ENCODE measurements around the gene SCN5A. TPM values are rescaled to one million over a fixed set of nuclear protein-coding genes. Genes with fewer than 3 reads are reported as not detected.

Gene SCN5A
- total RNA-seq, 1 experiment from 2014 or later, result 13.6 TPM

GRCh38 chr3:38643090-38643489 lies 6.4 kb downstream of the SCN5A start (continued):
- TF ChIP-seq ZNF138 (CRISPR knock-in tag; conservative IDR thresholded peaks at IDR 0.05) (no peak), PRRX2 (CRISPR knock-in tag; IDR thresholded peaks at IDR 0.05) (no peak), RELA (CRISPR knock-in tag; IDR thresholded peaks at IDR 0.05; ENCODE audit: borderline replicate concordance) (no peak), ZNF317 (CRISPR knock-in tag; IDR thresholded peaks at IDR 0.05; ENCODE audit: borderline replicate concordance, low read depth) (no peak)

- Mint-ChIP-seq H3K4me1 (peaks cover 51% of the 10 kb centered on the region), H3K36me3 (no peaks in the 10 kb centered on the region), H3K9me3 (no peaks in the 10 kb centered on the region), H3K4me3 (peak overlapping the region; percentile 55), H3K27ac (no peak overlapping the region), H3K27me3 (ENCODE audit: low read depth) (no peaks in the 10 kb centered on the region)
- DNase-seq (ENCODE audit: low spot score), result no peak
- ChIA-PET CTCF (interaction anchor here (1.0 to 8.9 kb wide), 11 partner anchors 10 to 358 kb away, joined by 3 to 76 read pairs (median 6); no protein-coding TSS in a partner anchor), POLR2A (interaction anchor here (0.9 to 1.1 kb wide), 2 partner anchors 10 to 120 kb away, joined by 3 read pairs; no protein-coding TSS in a partner anchor)
- ATAC-seq, result no peak
- TF ChIP-seq NFATC4 (CRISPR knock-in tag; IDR thresholded peaks at IDR 0.05) (no peak), NR1H2 (CRISPR knock-in tag; IDR thresholded peaks at IDR 0.05) (no peak), USF1 (CRISPR knock-in tag; IDR thresholded peaks at IDR 0.05) (no peak), IRF2 (CRISPR knock-in tag; IDR thresholded peaks at IDR 0.05; ENCODE audit: borderline replicate concordance, low read depth) (no peak), FOXK1 (CRISPR knock-in tag; IDR thresholded peaks at IDR 0.05) (no peak), ATF3 (CRISPR knock-in tag; conservative IDR thresholded peaks at IDR 0.05) (no peak), NR3C1 (CRISPR knock-in tag; conservative IDR thresholded peaks at IDR 0.05; ENCODE audit: low read depth) (no peak), TP53 (CRISPR knock-in tag; IDR thresholded peaks at IDR 0.05) (no peak), JUN (CRISPR knock-in tag; IDR thresholded peaks at IDR 0.05) (no peak)
- TF ChIP-seq, protein P1, sequence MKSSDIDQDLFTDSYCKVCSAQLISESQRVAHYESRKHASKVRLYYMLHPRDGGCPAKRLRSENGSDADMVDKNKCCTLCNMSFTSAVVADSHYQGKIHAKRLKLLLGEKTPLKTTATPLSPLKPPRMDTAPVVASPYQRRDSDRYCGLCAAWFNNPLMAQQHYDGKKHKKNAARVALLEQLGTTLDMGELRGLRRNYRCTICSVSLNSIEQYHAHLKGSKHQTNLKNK (CRISPR knock-in tag; IDR thresholded peaks at IDR 0.05), result no peak
These were observed 7.9 kb downstream of the SCN5A start for GRCh38 chr3:38641461-38642110.

GRCh38 chr3:38640661-38641452 lies 8.6 kb downstream of the SCN5A start:
- peak; percentile 79 for ATAC-seq
- peak; percentile 83 for DNase-seq (ENCODE audit: low spot score)
- ChIA-PET POLR2A (interaction anchor here (0.9 to 1.1 kb wide), 2 partner anchors 9 to 119 kb away, joined by 3 read pairs; no protein-coding TSS in a partner anchor), CTCF (interaction anchor here (1.0 to 8.9 kb wide), 12 partner anchors 10 to 359 kb away, joined by 3 to 76 read pairs (median 6); partner anchors contain the start of gene XYLB)
- Mint-ChIP-seq H3K36me3 (no peaks in the 10 kb centered on the region), H3K4me3 (peak overlapping the region; percentile 55), H3K27me3 (ENCODE audit: low read depth) (no peaks in the 10 kb centered on the region), H3K27ac (no peak overlapping the region), H3K4me1 (peaks cover 51% of the 10 kb centered on the region), H3K9me3 (no peaks in the 10 kb centered on the region)
- TF ChIP-seq ZBTB43 (CRISPR knock-in tag; IDR thresholded peaks at IDR 0.05) (0 out of 2 replicates have a peak, but pooled peaks have one; percentile 35), ETV6 (CRISPR knock-in tag; IDR thresholded peaks at IDR 0.05) (no peak), USF2 (CRISPR knock-in tag; IDR thresholded peaks at IDR 0.05) (0 out of 2 replicates have a peak, but pooled peaks have one; percentile 15), NR2C2 (CRISPR knock-in tag; IDR thresholded peaks at IDR 0.05) (no peak), SP1 (CRISPR knock-in tag; conservative IDR thresholded peaks at IDR 0.05) (0 out of 2 replicates have a peak, but pooled peaks have one; percentile 31)
- TF ChIP-seq, protein P2, sequence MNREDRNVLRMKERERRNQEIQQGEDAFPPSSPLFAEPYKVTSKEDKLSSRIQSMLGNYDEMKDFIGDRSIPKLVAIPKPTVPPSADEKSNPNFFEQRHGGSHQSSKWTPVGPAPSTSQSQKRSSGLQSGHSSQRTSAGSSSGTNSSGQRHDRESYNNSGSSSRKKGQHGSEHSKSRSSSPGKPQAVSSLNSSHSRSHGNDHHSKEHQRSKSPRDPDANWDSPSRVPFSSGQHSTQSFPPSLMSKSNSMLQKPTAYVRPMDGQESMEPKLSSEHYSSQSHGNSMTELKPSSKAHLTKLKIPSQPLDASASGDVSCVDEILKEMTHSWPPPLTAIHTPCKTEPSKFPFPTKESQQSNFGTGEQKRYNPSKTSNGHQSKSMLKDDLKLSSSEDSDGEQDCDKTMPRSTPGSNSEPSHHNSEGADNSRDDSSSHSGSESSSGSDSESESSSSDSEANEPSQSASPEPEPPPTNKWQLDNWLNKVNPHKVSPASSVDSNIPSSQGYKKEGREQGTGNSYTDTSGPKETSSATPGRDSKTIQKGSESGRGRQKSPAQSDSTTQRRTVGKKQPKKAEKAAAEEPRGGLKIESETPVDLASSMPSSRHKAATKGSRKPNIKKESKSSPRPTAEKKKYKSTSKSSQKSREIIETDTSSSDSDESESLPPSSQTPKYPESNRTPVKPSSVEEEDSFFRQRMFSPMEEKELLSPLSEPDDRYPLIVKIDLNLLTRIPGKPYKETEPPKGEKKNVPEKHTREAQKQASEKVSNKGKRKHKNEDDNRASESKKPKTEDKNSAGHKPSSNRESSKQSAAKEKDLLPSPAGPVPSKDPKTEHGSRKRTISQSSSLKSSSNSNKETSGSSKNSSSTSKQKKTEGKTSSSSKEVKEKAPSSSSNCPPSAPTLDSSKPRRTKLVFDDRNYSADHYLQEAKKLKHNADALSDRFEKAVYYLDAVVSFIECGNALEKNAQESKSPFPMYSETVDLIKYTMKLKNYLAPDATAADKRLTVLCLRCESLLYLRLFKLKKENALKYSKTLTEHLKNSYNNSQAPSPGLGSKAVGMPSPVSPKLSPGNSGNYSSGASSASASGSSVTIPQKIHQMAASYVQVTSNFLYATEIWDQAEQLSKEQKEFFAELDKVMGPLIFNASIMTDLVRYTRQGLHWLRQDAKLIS (CRISPR knock-in tag; IDR thresholded peaks at IDR 0.05; ENCODE audit: borderline replicate concordance), result 0 out of 2 replicates have a peak, but pooled peaks have one; percentile 31

All from WTC11 (cell line).